Measurements from ENCODE around the gene CSF2.

The CSF2 gene

GRCh38 chr5:132073231-132074013, at the start of gene CSF2:
Gene CSF2 (plus strand): TSS chr5:132073789. CDS start chr5:132073824, 35 bp downstream.
- DNase-seq (ENCODE audit: low spot score) = no peak
- Histone ChIP-seq H3K4me3 (no peak within 1 kb of the TSS), H3K27ac (no peak within 1 kb of the TSS)
- TF ChIP-seq, protein P1, sequence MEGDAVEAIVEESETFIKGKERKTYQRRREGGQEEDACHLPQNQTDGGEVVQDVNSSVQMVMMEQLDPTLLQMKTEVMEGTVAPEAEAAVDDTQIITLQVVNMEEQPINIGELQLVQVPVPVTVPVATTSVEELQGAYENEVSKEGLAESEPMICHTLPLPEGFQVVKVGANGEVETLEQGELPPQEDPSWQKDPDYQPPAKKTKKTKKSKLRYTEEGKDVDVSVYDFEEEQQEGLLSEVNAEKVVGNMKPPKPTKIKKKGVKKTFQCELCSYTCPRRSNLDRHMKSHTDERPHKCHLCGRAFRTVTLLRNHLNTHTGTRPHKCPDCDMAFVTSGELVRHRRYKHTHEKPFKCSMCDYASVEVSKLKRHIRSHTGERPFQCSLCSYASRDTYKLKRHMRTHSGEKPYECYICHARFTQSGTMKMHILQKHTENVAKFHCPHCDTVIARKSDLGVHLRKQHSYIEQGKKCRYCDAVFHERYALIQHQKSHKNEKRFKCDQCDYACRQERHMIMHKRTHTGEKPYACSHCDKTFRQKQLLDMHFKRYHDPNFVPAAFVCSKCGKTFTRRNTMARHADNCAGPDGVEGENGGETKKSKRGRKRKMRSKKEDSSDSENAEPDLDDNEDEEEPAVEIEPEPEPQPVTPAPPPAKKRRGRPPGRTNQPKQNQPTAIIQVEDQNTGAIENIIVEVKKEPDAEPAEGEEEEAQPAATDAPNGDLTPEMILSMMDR (IDR thresholded peaks at IDR 0.05) = no peak

- TF ChIP-seq, protein P1 (IDR thresholded peaks at IDR 0.05) = no peak
- Histone ChIP-seq H3K27ac (no peak overlapping the region), H3K4me3 (no peak overlapping the region)
- no peak for DNase-seq (ENCODE audit: low spot score)
These were observed 49.5 kb upstream of the CSF2 start for GRCh38 chr5:132024117-132024435.

DNA sequence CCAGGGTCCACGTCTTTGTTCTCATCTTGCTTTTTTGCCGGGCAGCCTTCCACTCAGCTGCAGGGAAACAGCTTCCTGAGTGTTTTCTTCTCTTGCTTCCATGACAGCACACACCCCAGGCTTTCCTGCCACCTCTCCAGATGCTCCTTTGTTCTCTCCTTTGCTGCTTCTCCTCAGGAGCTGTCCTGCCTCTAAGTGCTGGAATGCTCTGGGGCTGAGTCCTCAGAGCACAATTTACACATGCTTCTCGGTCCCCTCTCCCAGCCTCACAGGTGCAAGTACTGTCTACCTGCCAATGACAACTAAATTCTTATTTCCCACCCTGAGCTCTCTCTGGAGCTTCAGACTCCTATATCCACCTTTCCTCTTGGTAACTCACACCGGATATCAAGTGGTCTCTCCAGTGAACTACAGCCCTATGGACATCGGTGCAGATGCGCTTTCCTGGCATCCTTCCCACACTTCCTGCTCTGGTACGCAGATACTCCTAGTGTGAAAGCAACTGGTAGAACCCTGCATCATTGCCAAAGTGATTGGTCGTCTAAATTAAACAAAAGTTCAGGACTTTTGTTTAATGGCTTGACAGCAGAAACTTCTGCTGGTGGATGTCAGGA, 48.7 kb upstream of the CSF2 start:
- H3K27ac ChIP-seq = no peak overlapping the region
- DNase-seq (ENCODE audit: low spot score) = no peak
- H3K4me3 ChIP-seq = no peak overlapping the region
- TF ChIP-seq, protein P1 (IDR thresholded peaks at IDR 0.05) = no peak

DNA sequence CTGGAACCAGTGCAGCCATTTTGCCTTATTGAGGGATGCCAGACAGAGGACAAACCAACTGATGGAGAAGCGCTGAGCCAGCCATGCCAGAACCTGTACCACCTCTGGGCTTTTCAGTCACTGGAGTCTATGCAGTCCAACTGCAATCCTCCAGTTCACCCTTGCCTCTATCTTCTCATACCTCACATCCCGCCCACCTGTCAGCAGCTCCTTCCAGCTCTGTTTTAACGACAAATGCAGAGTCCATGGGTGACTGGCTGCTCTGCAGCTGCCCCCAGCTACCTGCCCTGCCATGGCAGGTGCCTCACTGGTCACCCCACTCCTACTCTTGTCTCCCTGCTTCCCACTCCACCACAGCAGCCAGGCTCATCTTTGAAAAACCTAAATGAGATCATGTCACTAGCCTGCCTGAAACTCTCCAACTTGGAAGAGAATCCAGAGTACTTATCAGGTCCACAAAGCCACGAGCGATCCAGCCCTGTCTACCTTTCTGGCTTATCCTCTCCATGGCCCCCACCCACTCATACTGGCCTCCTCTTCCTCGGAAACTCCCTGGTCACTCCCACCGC, 48.1 kb upstream of the CSF2 start:
- Histone ChIP-seq H3K27ac (no peak overlapping the region), H3K4me3 (no peak overlapping the region)
- no peak for DNase-seq (ENCODE audit: low spot score)
- TF ChIP-seq, protein P1 (IDR thresholded peaks at IDR 0.05) = no peak

DNA sequence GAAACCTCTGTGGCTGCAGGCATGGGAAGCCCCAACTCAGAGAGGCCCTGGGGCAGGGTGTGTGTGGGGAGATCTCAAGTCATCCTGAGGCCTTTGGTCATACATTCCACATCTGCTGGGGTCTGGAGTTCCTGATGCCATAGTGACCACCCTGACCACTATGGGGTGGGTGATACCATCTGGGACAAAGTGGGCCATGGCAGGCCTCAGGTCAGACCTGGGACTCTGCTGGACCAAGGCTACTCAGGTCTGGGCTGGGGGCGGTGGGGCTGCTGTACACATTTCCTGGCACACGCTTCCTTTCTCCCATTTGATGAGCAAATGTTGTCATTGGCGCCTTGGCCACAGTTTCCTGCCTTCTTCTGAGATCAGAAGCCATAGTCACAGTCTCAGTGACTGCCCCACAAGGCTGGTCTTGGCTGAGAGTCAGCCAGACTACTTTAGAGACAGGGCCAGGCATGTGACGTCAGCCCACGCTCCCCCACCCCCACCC, 47.0 kb upstream of the CSF2 start:
- DNase-seq (ENCODE audit: low spot score) = no peak
- H3K27ac ChIP-seq = no peak overlapping the region
- H3K4me3 ChIP-seq = no peak overlapping the region
- TF ChIP-seq, protein P1 (IDR thresholded peaks at IDR 0.05) = no peak

DNA sequence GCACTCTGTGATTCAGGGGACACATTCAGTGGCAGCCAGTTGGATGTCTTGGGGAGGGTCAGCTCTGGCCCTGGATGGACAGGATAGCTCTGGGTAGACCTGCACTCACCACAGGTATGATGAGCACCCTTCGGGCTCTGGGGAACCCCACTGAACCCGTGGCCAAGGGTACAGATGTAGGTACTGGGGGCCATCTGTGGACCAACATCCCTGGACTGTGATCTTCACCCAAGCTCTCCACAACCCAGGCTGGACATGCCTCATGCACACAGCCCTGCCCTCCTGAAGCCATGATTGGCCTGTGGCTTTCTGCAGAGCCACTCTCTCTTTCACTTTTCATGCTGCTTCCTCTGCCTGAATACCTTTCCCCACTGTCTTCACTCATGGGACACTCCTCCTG, 46.6 kb upstream of the CSF2 start:
- DNase-seq (ENCODE audit: low spot score) = no peak
- no peak overlapping the region for H3K4me3 ChIP-seq
- no peak overlapping the region for H3K27ac ChIP-seq
- TF ChIP-seq, protein P1 (IDR thresholded peaks at IDR 0.05) = no peak
